ENCODE results near the gene RASGEF1C.

RASGEF1C gene

DNA sequence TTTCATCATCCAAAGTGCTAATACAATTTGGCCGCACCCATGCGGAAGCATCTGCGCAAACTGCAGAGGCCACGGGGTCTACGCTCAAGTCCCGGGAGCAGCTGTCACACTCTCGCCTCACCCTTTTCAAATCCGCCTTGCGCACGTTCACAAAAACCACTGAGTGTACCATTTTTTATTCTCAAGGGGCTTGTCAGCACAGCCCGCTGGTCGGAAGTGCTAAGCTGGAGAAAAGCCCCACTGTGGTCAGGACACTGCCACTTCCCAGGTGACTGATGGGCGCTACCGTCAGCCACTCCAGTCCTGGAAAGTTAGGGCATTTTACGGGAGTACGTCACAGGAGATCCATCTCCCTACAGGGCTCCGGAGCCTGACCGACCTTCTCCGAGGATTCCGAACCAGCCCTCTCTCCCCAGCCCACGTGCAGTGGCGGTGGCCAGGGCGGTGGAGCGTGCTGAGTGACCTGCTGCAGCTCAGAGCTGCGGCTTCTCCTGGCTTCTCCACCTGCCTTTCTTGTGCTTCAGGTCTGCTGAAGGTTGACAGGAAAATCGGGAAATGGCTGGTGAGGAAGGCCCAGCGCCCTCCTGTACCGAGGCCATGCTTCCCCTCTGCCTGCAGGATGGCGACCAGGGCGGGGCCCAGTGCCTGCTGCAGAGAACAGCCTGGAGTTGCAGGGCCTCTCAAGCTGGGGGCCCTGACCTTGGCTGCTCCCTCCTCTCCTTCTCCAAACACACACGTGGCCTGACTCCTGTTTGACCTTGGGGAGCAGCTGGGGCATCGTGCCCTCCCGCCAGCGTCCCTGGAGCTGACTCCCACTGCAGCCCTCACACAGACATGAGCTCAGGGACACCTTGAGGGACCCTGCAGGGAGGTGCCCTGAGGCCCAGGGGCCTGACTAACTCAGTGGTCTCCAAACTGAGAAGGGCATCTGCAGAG lies 14.3 kb downstream of the RASGEF1C start:
- POLR2A ChIA-PET: no interaction called here
- no peaks in the 10 kb centered on the region for H3K9me3 ChIP-seq (ENCODE audit: control insufficient read depth, insufficient read depth, low read depth, low read length)
- CTCF ChIA-PET: interaction anchor here (1.6 kb wide), 1 partner anchor 424 kb away, joined by 3 read pairs; no protein-coding TSS in a partner anchor
- no peak overlapping the region for H3K4me3 ChIP-seq (ENCODE audit: low read depth, low read length)
- no peak overlapping the region for H3K27ac ChIP-seq (ENCODE audit: extremely low read depth, low read depth, low read length)
- TF ChIP-seq, protein P1, sequence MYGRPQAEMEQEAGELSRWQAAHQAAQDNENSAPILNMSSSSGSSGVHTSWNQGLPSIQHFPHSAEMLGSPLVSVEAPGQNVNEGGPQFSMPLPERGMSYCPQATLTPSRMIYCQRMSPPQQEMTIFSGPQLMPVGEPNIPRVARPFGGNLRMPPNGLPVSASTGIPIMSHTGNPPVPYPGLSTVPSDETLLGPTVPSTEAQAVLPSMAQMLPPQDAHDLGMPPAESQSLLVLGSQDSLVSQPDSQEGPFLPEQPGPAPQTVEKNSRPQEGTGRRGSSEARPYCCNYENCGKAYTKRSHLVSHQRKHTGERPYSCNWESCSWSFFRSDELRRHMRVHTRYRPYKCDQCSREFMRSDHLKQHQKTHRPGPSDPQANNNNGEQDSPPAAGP (tag by site-specific recombination; IDR thresholded peaks at IDR 0.05): no peak
- no peak for TF ChIP-seq ZNF560 (tag by site-specific recombination; IDR thresholded peaks at IDR 0.05; ENCODE audit: borderline replicate concordance)
- TF ChIP-seq ZNF10 (tag by site-specific recombination; IDR thresholded peaks at IDR 0.05): no peak
- no peak for TF ChIP-seq ZNF174 (tag by site-specific recombination; IDR thresholded peaks at IDR 0.05)
- no peak for TF ChIP-seq ZNF350 (tag by site-specific recombination; IDR thresholded peaks at IDR 0.05)
- TF ChIP-seq SALL2 (tag by site-specific recombination; IDR thresholded peaks at IDR 0.05; ENCODE audit: borderline replicate concordance): no peak
- TF ChIP-seq ZNF596 (tag by site-specific recombination; IDR thresholded peaks at IDR 0.05): no peak
- no peak for TF ChIP-seq SCRT1 (tag by site-specific recombination; IDR thresholded peaks at IDR 0.05; ENCODE audit: borderline replicate concordance)
- TF ChIP-seq ZBTB7A (tag by site-specific recombination; IDR thresholded peaks at IDR 0.05; ENCODE audit: low read depth): no peak
- no peak for TF ChIP-seq SP2 (tag by site-specific recombination; IDR thresholded peaks at IDR 0.05)
- TF ChIP-seq ZNF184 (tag by site-specific recombination; IDR thresholded peaks at IDR 0.05): no peak
- TF ChIP-seq SP3 (tag by site-specific recombination; IDR thresholded peaks at IDR 0.05): no peak
- TF ChIP-seq ZNF140 (tag by site-specific recombination; IDR thresholded peaks at IDR 0.05): no peak
- no peak for TF ChIP-seq ZNF843 (tag by site-specific recombination; IDR thresholded peaks at IDR 0.05)
- no peak for TF ChIP-seq ZNF223 (tag by site-specific recombination; IDR thresholded peaks at IDR 0.05)
- no peak for TF ChIP-seq ZNF654 (tag by site-specific recombination; IDR thresholded peaks at IDR 0.05; ENCODE audit: low read depth)
- TF ChIP-seq ZNF777 (tag by site-specific recombination; IDR thresholded peaks at IDR 0.05; ENCODE audit: borderline replicate concordance): no peak
- no peaks in the 10 kb centered on the region for H3K36me3 ChIP-seq (ENCODE audit: control insufficient read depth in 2 of 2, insufficient read depth in 1 of 2, low read length in 2 of 2)
- no peaks in the 10 kb centered on the region for H3K4me1 ChIP-seq (ENCODE audit: control insufficient read depth, insufficient read depth, low read length)

GRCh38 chr5:180193749-180194375 lies 15.1 kb downstream of the RASGEF1C start:
- Histone ChIP-seq H3K4me1 (ENCODE audit: control insufficient read depth, insufficient read depth, low read length) (no peaks in the 10 kb centered on the region), H3K36me3 (ENCODE audit: control insufficient read depth in 2 of 2, insufficient read depth in 1 of 2, low read length in 2 of 2) (no peaks in the 10 kb centered on the region), H3K27ac (ENCODE audit: extremely low read depth, low read depth, low read length) (no peak overlapping the region), H3K4me3 (ENCODE audit: low read depth, low read length) (no peak overlapping the region), H3K9me3 (ENCODE audit: control insufficient read depth, insufficient read depth, low read depth, low read length) (no peaks in the 10 kb centered on the region)
- TF ChIP-seq ZNF629 (tag by site-specific recombination; IDR thresholded peaks at IDR 0.05) (no peak), SP7 (tag by site-specific recombination; IDR thresholded peaks at IDR 0.05) (no peak), ELK4 (IDR thresholded peaks at IDR 0.05; ENCODE audit: borderline replicate concordance, low read depth, low read length) (no peak), ZNF518A (tag by site-specific recombination; conservative IDR thresholded peaks at IDR 0.05; ENCODE audit: low read depth) (no peak), ZNF223 (tag by site-specific recombination; IDR thresholded peaks at IDR 0.05) (no peak), ATF2 (tag by site-specific recombination; IDR thresholded peaks at IDR 0.05; ENCODE audit: low read depth) (no peak)
- ChIA-PET CTCF (no interaction called here), POLR2A (no interaction called here)
